HepG2 (cell line): Measurements from ENCODE around the gene ZFP14. TPM values are rescaled to one million over a fixed set of nuclear protein-coding genes. Genes with fewer than 3 reads are reported as not detected.

Source experiments
- FOSL2 ChIP-seq: sonication (generic); formaldehyde crosslinking; IDR thresholded peaks from 2 replicates; pipeline ENCODE4 v1.4.0; 2020; ENCODE audit warnings: missing genetic modification reagents
- KDM5A ChIP-seq: fragments of 200-600 bp; sonication (generic); IDR thresholded peaks from 2 replicates; pipeline ENCODE4 v1.7.0; 2018; ENCODE audit warnings: antibody characterized with exemption, mild to moderate bottlenecking, low read length, borderline replicate concordance
- KMT2B ChIP-seq: IDR thresholded peaks from 2 replicates; pipeline ENCODE4 v1.6.1; 2016; ENCODE audit warnings: missing genetic modification reagents, missing compliant biosample characterization
- PRPF4 ChIP-seq: fragments of 200-400 bp; formaldehyde crosslinking; IDR thresholded peaks from 2 replicates; pipeline ENCODE4 v1.6.1; 2016; ENCODE audit warnings: low read length, low read depth; ENCODE audit not compliant: poor library complexity, severe bottlenecking
- RAD51 ChIP-seq: fragments of 450-650 bp; IDR thresholded peaks from 2 replicates; pipeline ENCODE4 v1.6.1; 2016; ENCODE audit warnings: borderline replicate concordance
- SMAD3 ChIP-seq: sonication (generic); formaldehyde crosslinking; IDR thresholded peaks from 2 replicates; pipeline ENCODE4 v1.4.0; 2020; ENCODE audit warnings: missing genetic modification reagents
- XRCC5 ChIP-seq: fragments of 200-400 bp; formaldehyde crosslinking; optimal IDR thresholded peaks from 2 replicates; pipeline ENCODE3; 2017; ENCODE audit warnings: mild to moderate bottlenecking, low read length
- ZNF432 ChIP-seq: sonication (generic); formaldehyde crosslinking; IDR thresholded peaks from 2 replicates; pipeline ENCODE4 v1.5.0; 2020; ENCODE audit warnings: missing genetic modification reagents, mild to moderate bottlenecking, borderline replicate concordance
- ZNF709 ChIP-seq: sonication (generic); formaldehyde crosslinking; IDR thresholded peaks from 2 replicates; pipeline ENCODE4 v1.5.0; 2020; ENCODE audit warnings: mild to moderate bottlenecking, missing genetic modification reagents
- polyA plus RNA-seq, 8 experiments: library from polyadenylated mRNA; depleted of rRNA in 3 of 8; stranded (reverse) in 7 of 8; unstranded in 1 of 8; fragments of >200 nt; fragmentation: Illumina TruSeq in 4 of 8; extraction: Trizol in 4 of 8; gene quantifications; 2 replicates each; pipeline versions ENCODE4 v1.2.1 to v1.2.3, GENCODE V29; 2011 to 2016; ENCODE audit warnings: low read depth in 4 of 8, missing spikeins in 1 of 8, mixed read lengths in 1 of 8; ENCODE audit not compliant: insufficient read depth in 1 of 8
- total RNA-seq, 5 experiments: library from RNA; depleted of rRNA; stranded (reverse); fragments of >200 nt; fragmentation: Illumina TruSeq; extraction: Trizol; gene quantifications; 2 replicates each; pipeline ENCODE4 v1.2.3, GENCODE V29; 2016; ENCODE audit warnings: low read depth in 1 of 5
- TF ChIP-seq, protein P1 (sequence below), 2 experiments: fragments of 450-650 bp in 1 of 2; sonication (generic) in 1 of 2; formaldehyde crosslinking in 1 of 2; IDR thresholded peaks; 2 replicates each; pipeline versions ENCODE4 v1.6.1 to v1.8.0; 2016 to 2022; ENCODE audit warnings: antibody characterized with exemption in 1 of 2, mild to moderate bottlenecking in 1 of 2, missing genetic modification reagents in 1 of 2
- TF ChIP-seq, protein P2 (sequence below): sonication (generic); formaldehyde crosslinking; IDR thresholded peaks from 2 replicates; pipeline ENCODE4 v1.5.1; 2020; ENCODE audit warnings: mild to moderate bottlenecking, missing genetic modification reagents, moderate library complexity
- TF ChIP-seq, protein P3 (sequence below): sonication (generic); formaldehyde crosslinking; IDR thresholded peaks from 2 replicates; pipeline ENCODE4 v1.5.1; 2020; ENCODE audit warnings: missing genetic modification reagents, mild to moderate bottlenecking, borderline replicate concordance

The ZFP14 gene
- total and polyA plus RNA-seq, 2 of the 13 experiments (the other 11 are each of a cell fraction or from before 2014, with no cell fraction given) = 2.0 to 5.0 TPM

DNA sequence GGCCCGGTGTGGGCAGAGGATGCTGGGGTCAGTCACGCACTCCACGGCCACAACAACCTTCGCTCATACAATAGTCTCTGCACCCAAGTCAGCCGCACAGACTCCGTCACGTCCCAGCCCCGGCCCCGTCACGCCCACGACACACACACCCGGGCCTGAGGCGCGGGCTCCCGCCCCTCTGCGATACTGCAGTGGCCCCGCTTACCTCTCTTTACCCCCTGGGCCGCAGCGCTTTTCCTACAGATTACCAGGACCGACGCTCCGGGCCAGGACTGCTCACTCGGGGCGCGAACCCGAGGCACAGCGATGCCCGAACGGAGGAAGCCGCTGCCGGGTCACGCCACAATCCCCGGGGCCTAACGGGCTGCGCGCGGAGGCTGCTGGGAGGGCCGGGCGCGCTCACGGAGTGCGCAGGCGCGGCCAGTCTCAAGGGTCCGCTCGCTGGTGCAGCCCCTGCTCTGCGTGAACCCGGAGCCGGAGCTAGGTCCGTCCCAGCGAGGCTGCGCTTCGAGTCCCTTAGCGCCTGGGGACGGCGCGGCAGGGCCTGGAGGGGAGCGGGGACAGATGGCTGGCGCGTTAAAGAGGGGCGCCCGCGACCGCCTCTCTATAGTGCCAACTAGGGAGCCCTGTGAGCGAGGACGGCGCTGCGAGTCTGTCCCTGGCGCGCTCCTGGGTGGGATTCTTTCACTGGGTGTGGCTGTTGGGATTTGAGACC is 39.4 kb upstream of the ZFP14 start, which contains the start of gene ZFP82 (continued):
- TF ChIP-seq, protein P1, sequence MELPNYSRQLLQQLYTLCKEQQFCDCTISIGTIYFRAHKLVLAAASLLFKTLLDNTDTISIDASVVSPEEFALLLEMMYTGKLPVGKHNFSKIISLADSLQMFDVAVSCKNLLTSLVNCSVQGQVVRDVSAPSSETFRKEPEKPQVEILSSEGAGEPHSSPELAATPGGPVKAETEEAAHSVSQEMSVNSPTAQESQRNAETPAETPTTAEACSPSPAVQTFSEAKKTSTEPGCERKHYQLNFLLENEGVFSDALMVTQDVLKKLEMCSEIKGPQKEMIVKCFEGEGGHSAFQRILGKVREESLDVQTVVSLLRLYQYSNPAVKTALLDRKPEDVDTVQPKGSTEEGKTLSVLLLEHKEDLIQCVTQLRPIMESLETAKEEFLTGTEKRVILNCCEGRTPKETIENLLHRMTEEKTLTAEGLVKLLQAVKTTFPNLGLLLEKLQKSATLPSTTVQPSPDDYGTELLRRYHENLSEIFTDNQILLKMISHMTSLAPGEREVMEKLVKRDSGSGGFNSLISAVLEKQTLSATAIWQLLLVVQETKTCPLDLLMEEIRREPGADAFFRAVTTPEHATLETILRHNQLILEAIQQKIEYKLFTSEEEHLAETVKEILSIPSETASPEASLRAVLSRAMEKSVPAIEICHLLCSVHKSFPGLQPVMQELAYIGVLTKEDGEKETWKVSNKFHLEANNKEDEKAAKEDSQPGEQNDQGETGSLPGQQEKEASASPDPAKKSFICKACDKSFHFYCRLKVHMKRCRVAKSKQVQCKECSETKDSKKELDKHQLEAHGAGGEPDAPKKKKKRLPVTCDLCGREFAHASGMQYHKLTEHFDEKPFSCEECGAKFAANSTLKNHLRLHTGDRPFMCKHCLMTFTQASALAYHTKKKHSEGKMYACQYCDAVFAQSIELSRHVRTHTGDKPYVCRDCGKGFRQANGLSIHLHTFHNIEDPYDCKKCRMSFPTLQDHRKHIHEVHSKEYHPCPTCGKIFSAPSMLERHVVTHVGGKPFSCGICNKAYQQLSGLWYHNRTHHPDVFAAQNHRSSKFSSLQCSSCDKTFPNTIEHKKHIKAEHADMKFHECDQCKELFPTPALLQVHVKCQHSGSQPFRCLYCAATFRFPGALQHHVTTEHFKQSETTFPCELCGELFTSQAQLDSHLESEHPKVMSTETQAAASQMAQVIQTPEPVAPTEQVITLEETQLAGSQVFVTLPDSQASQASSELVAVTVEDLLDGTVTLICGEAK (IDR thresholded peaks at IDR 0.05) = no peak
- TF ChIP-seq, protein P1 (CRISPR knock-in tag; IDR thresholded peaks at IDR 0.05) = no peak
- TF ChIP-seq FOSL2 (CRISPR knock-in tag) (no peak), KMT2B (CRISPR knock-in tag) (peak; percentile 74; the same call in 1 of the 2 replicates), RAD51 (no peak), ZNF432 (no peak), SMAD3 (no peak), PRPF4 (no peak), ZNF709 (CRISPR knock-in tag) (peak; percentile 70; the same call in 1 of the 2 replicates), XRCC5 (no peak), KDM5A (no peak)
- TF ChIP-seq, protein P2, sequence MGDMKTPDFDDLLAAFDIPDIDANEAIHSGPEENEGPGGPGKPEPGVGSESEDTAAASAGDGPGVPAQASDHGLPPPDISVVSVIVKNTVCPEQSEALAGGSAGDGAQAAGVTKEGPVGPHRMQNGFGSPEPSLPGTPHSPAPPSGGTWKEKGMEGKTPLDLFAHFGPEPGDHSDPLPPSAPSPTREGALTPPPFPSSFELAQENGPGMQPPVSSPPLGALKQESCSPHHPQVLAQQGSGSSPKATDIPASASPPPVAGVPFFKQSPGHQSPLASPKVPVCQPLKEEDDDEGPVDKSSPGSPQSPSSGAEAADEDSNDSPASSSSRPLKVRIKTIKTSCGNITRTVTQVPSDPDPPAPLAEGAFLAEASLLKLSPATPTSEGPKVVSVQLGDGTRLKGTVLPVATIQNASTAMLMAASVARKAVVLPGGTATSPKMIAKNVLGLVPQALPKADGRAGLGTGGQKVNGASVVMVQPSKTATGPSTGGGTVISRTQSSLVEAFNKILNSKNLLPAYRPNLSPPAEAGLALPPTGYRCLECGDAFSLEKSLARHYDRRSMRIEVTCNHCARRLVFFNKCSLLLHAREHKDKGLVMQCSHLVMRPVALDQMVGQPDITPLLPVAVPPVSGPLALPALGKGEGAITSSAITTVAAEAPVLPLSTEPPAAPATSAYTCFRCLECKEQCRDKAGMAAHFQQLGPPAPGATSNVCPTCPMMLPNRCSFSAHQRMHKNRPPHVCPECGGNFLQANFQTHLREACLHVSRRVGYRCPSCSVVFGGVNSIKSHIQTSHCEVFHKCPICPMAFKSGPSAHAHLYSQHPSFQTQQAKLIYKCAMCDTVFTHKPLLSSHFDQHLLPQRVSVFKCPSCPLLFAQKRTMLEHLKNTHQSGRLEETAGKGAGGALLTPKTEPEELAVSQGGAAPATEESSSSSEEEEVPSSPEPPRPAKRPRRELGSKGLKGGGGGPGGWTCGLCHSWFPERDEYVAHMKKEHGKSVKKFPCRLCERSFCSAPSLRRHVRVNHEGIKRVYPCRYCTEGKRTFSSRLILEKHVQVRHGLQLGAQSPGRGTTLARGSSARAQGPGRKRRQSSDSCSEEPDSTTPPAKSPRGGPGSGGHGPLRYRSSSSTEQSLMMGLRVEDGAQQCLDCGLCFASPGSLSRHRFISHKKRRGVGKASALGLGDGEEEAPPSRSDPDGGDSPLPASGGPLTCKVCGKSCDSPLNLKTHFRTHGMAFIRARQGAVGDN (CRISPR knock-in tag) = peak; percentile 96
- TF ChIP-seq, protein P3, sequence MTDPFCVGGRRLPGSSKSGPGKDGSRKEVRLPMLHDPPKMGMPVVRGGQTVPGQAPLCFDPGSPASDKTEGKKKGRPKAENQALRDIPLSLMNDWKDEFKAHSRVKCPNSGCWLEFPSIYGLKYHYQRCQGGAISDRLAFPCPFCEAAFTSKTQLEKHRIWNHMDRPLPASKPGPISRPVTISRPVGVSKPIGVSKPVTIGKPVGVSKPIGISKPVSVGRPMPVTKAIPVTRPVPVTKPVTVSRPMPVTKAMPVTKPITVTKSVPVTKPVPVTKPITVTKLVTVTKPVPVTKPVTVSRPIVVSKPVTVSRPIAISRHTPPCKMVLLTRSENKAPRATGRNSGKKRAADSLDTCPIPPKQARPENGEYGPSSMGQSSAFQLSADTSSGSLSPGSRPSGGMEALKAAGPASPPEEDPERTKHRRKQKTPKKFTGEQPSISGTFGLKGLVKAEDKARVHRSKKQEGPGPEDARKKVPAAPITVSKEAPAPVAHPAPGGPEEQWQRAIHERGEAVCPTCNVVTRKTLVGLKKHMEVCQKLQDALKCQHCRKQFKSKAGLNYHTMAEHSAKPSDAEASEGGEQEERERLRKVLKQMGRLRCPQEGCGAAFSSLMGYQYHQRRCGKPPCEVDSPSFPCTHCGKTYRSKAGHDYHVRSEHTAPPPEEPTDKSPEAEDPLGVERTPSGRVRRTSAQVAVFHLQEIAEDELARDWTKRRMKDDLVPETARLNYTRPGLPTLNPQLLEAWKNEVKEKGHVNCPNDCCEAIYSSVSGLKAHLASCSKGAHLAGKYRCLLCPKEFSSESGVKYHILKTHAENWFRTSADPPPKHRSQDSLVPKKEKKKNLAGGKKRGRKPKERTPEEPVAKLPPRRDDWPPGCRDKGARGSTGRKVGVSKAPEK (CRISPR knock-in tag) = no peak
